GM21360 (cell line): ENCODE results near the gene CTXND1.

ENCODE experiments used
- ATAC-seq: cut with Tn5 transposase; IDR thresholded peaks from one replicate; pipeline ENCODE4 v1.9.1; 2021; ENCODE audit warnings: mild to moderate bottlenecking, moderate library complexity; ENCODE audit not compliant: unreplicated experiment

The CTXND1 gene

GRCh38 chr15:80259942-80260510 lies 8.0 kb upstream of the CTXND1 start:
- ATAC-seq = no peak

GRCh38 chr15:80251428-80252120 lies 439 bp downstream of the CTXND1 start:
- ATAC-seq = no peak

- no peak for ATAC-seq
These were observed 1.2 kb downstream of the CTXND1 start for GRCh38 chr15:80250614-80251427.

- ATAC-seq = no peak
These were observed 2.0 kb downstream of the CTXND1 start for GRCh38 chr15:80249973-80250372.

DNA sequence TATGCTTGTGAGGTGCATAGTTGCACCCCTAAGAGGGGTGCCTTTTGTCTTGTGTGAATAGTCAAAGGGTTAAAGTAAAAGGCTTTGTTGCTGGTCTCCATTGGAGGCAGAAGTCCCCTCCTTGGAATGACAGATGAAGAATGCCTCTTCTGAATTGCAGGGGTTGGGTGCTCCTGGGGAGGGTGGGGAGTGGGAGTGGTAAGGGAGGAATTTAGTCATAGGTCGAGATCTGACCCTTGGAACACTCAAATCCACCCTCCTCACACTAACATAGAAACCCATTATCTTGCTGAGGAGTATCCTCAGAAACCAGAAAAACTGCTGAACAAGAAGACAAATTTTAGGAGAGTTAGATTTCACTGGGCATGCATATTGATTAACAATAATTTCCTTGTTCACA lies 4.7 kb downstream of the CTXND1 start:
- no peak for ATAC-seq

- no peak for ATAC-seq
These were observed 5.6 kb downstream of the CTXND1 start for GRCh38 chr15:80246425-80246894.

DNA sequence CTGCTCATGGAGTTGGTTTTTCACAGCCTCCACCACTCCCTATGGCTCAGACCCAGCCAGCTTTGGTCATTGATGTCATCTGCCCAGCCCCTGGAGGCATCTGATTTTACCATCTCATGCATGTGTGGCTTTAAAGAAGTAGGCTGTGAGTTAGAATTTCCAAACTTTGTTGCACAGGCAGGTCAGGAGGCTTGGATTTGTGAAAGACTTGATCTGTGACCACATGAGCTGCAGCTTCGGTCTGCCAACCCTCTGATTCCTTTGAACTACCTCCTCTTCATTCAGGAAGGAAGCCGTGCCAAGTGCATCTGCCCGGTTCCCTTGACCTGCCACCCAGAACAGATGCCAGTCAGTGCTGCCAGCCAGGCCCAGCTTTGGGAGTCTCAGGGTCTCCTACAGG lies 9.2 kb downstream of the CTXND1 start:
- no peak for ATAC-seq

- ATAC-seq = no peak
These were observed 9.8 kb downstream of the CTXND1 start for GRCh38 chr15:80242132-80242769.

DNA sequence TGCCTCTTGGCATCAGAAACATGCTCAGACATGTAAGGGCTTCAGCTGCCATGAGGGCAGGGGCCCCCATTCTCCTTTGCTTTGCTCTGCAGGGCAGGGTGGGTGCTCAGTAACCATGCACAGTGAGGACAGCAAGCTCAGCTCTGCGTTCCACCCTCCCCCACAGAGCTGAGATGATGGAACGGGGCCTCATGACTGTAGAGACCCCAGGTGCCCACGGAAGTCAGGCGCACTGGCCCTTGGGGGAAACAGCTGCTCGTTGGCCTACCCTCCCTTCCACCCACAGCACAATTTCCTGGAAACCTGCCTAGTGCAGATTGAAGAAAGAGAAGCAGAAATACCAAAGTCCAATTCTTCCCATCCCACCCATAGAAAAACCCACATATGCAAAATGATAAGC lies 10.5 kb downstream of the CTXND1 start:
- no peak for ATAC-seq

DNA sequence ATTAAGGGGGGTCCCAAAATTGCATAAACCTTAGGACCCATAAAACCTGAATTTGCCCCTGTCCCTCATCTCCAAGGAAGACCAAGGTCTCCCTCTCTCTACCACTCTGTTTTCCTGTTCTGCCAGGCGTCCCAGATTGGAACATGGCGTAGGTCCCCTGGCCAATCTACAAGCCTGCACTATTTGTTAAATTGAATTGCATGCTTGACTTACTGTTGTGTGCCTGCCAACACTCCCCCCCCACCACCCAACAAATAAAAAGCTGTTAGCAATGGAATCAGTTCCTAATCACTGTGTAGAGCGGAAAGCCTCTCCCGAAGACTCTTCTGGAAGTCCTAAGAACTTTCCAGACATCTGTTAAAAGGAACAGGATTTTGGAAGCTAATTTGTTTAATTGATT lies 11.7 kb downstream of the CTXND1 start:
- ATAC-seq = no peak

GRCh38 chr15:80234883-80235282 lies 17.1 kb downstream of the CTXND1 start:
- no peak for ATAC-seq

GRCh38 chr15:80233581-80233980 lies 18.4 kb downstream of the CTXND1 start:
- ATAC-seq = no peak

- no peak for ATAC-seq
These were observed 20.6 kb downstream of the CTXND1 start for GRCh38 chr15:80231371-80231770.

- ATAC-seq = no peak
These were observed 22.9 kb downstream of the CTXND1 start for GRCh38 chr15:80228959-80229610.

GRCh38 chr15:80219955-80220354 lies 32.1 kb downstream of the CTXND1 start:
- ATAC-seq = no peak

DNA sequence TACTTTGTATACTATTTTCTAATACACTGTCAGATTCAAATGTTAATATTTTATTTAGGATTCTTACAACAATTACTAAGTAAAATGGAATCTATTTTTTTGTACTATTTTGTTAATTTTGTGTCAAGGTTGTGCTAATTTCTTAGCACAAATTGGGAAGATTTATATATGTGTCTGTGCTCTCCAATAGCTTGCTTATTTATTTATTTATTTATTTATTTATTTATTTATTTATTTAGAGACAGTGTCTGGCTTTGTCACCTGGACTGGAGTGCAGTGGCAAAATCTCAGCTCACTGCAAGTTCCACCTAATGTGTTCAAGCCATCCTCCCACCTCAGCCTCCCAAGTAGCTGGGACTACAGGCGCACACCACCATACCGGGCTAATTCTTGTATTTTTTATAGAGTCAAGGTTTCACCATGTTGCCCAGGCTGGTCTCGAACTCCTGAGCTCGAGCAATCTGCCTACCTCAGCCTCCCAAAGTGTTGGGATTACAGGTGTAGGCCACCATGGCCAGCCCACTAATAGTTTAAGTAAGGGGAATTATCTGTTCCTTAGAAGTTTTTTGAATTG lies 34.6 kb downstream of the CTXND1 start:
- ATAC-seq = no peak

- no peak for ATAC-seq
These were observed 35.1 kb downstream of the CTXND1 start for GRCh38 chr15:80216911-80217310.

DNA sequence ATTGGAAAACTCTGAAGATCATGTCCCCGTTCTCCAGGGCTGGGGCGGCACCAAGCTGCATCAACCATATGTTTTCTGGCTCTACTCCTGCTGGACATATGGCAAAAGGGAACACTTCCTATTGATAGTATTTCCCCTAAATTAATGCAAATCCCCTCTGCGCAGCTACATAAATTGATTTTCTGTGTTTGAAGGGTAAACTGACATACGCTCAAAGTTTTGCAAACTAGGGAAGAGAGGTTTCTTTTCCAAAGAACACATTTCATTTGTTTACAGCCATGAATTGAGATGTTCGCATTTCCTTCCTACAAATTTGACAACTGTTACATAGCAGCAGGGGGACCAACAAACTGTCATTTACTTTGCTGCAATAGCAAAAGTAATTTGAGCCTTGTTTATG lies 35.9 kb downstream of the CTXND1 start:
- no peak for ATAC-seq

DNA sequence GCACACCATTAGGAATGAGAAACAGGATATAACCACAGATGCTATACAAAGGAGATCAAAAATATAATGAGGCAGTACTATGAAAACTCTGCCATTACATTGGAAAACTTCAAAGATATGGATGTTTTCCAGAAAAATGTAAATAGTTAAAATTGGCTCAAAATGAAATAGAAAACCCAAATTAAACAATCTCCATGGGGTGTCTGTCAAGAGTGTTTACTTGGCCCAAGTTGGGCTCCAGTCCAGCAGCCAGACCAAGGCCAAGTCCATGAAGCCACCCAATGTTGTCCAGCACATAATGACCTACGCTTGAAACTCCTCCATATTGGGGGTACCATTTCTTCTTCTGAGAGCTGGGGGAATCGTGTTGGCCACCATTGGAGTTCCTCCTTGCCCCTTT lies 37.1 kb downstream of the CTXND1 start:
- ATAC-seq = no peak

- ATAC-seq = no peak
These were observed 40.0 kb downstream of the CTXND1 start for GRCh38 chr15:80211976-80212375.
